ENCODE results near the gene AP3S1.

The AP3S1 gene

GRCh38 chr5:115940080-115940810 is 98.5 kb downstream of the AP3S1 start:
- DNase-seq (ENCODE audit: low spot score): no peak

GRCh38 chr5:115941051-115941675 is 99.4 kb downstream of the AP3S1 start:
- DNase-seq (ENCODE audit: low spot score): no peak

- DNase-seq (ENCODE audit: low spot score): no peak
These were observed 102.8 kb downstream of the AP3S1 start for GRCh38 chr5:115944501-115944900.

GRCh38 chr5:115946655-115947054 is 104.9 kb downstream of the AP3S1 start:
- no peak for DNase-seq (ENCODE audit: low spot score)

DNA sequence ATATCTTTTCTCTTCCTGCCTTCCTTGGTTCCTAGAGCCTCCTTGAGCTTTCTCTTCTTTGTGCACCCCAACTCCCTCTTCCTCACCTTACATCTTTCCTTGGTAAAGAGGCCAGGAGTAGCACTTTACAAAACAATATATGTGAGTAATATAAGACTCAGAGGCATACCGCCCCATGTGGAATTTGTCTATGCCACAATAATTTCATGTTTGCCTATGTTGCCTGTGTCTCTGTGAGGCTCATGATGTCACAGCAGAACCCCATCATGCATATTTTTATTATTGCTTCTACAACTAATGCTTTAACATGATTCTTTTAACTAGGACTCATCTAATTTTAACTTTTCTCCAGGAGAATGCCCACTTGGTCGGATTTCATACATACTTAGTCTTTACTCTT is 105.5 kb downstream of the AP3S1 start:
- no peak for DNase-seq (ENCODE audit: low spot score)

- DNase-seq (ENCODE audit: low spot score): no peak
These were observed 106.4 kb downstream of the AP3S1 start for GRCh38 chr5:115948091-115948534.

DNA sequence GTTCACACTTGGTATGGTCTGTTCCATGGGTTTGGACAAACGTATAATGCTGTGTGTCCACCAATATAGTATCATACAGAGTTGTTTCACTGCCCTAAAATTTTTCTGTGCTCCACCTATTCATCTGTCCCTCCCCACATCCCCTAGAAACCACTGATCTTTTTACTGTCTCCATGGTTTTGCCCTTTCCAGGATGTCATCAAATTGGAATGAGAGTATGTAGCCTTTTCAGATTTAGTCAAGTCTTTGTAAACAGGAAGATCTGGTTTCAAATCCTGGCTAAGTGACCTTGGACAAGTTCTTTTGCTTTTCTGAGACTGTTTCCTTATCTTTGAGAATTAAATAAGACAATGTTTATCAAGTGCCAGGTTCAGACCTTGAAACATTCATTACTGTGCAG is 107.4 kb downstream of the AP3S1 start:
- DNase-seq (ENCODE audit: low spot score): no peak

DNA sequence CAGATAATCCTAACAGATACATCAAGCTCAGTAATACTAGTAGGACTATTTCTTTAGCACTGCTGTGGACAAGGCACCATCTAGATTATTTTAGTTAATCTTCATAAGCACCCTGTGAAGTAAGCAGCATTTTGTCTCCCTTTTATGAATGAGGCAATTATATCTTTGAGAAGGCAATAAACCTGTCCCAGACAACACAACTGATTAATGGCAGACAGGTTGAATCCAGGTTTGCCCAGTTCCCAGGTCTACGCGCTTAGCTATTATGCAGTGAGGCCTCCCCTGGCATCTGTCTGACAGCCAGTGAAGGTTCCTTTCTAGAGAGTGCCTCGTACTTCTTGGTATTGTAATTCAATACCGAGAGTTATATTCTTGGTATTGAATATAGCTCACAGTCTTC is 110.9 kb downstream of the AP3S1 start:
- DNase-seq (ENCODE audit: low spot score): no peak

DNA sequence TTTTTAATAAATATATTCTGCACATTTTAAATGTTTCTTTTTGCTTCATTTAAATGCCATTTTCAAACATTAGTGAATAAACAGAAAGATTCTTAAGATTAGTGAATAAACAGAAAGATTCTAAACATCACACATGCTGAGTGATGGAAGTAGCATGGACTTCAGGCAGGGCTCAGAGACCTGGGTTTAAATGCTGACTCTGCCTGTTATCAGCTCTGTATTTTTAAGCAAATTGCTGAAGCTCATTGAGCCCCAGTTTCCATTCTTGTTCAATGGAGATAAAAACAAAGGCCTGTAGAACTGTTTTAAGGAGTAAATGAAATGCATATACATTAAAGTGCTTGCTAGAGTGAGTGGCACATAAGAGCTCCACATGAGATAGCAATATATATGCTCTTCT is 112.4 kb downstream of the AP3S1 start:
- DNase-seq (ENCODE audit: low spot score): no peak

DNA sequence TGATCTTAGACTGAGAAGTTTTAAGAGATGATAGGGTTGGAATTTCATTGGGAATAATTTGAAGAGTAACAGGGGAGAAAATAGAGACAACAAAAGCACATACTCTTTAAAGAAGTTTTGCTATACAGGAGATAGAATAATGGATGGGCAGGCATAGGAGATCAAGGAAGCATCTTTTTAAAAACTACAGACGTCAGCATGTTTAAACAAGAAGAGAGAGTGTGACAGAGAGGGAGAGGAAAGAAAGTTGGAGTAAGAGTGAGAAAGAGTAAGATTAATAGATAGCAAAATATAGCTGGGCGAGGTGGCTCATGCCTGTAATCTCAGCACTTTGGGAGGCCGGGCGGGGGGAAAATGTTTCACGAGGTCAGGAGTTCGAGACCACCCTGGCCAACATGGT is 115.2 kb downstream of the AP3S1 start:
- DNase-seq (ENCODE audit: low spot score): no peak

DNA sequence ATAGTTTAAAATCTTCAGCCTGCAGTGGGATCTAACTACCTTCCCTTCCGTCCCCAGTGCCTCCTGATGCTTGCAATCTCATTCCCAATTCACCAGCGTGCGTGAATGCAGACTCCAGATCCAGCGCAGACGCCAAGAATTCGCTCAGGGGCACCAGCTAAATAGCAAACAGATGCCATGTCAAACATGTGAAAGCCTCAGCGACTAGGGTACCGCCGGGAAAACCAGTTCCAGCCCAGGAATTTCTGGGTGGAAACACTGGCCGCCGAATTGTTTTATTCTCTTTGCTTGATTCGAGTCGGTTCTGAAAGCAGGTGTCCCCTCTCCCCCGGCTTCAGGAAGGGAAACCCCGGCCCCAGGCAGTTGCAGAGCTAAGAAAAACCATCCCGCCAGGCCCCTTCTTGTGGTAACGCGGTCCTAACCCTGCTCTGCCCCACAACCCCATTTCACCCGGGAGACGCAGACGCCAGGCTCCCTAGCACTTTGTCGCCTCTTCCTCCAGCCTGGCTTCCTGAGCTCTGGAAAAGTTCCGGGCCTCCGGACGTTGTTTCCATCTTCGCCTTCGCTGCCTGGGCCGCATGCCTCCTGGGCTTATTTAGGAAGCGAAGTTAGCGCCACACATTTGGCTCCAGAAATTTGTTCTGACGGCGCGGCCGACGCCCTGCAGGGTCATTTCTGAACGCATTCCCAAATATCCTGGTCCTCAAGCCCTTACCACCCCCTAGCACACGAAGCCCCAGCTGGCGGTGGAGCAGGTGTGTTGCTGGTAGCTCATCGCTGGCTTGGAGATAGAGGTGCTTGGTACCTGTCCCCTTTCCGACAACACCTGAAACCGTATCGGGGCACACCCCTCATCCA is 119.9 kb downstream of the AP3S1 start:
- DNase-seq (ENCODE audit: low spot score): no peak

DNA sequence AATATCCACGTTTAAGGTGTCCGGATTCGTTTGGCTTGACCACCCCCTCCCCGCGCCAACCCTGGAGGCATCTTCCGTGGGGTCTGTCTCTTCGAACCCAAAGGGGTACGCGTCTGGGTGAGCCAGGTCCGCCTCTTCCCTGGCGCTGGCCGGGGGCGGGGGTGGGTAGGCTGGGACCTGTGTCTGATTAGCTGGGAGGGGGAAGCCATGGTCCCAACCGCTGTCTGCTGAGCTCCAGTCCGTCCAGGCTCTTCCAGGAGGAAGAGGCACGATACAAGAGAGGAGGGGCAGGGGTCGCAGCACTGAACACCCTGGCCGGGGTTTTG is 120.5 kb downstream of the AP3S1 start, which contains the start of gene LVRN:
LVRN (plus strand) TSS at position 237 of the 326 bp plus-strand sequence. CDS start 143 bp downstream, outside the sequence.
- DNase-seq (ENCODE audit: low spot score): no peak

GRCh38 chr5:115962565-115963402 is 121.0 kb downstream of the AP3S1 start:
- DNase-seq (ENCODE audit: low spot score): peak; percentile 60

DNA sequence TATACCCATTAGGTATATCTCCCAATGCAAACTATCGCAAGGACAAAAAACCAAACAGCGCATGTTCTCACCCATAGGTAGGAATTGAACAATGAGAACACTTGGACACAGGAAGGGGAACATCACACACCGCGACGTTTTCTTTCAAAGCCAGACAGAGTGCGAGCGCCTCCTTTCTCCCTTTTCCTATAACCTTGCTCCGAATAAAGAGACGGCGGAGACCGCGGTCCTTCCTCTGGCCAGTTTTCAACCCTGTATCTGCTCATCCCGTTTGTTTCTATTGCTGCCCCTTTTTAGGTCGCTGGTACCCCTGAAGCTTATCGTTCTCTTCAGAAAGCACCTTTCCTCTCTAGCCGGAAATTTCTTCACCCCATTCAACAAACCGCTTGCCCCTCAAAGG is 121.8 kb downstream of the AP3S1 start:
- DNase-seq (ENCODE audit: low spot score): no peak
